ENCODE measurements around the gene HARS2.

DNA sequence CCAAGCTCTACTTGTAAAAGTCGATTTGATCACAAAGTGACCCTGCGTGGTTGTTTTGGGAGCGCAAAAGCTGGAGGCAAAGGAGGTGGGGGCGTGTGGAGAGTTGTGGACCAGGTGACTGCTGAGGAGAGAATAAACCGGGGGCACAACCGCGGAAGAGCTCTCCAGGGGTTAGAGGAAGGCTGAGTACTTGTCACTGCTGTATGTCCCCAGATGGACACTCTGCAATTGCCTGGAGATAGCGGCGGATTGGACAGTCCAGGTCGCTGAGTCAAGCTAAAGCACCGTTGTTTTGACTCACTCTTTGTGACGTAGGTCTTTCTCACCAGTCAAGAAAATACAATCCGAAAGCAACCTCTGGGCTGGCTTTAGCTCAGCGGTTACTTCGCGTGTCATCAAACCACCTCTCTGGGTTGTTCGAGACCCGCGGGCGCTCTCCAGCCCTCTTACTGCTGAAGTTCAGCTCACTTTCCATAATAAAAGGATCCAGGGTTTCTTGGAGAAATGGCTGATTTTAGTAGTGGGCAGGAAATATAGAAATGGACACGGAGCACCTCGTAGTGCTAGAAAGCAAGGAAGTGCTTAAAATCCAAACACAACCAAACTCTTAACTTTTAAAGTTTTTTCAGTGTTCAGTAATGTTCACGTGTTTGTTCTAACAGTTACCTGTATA, 34.7 kb downstream of the HARS2 start:
- TF ChIP-seq, protein P1, sequence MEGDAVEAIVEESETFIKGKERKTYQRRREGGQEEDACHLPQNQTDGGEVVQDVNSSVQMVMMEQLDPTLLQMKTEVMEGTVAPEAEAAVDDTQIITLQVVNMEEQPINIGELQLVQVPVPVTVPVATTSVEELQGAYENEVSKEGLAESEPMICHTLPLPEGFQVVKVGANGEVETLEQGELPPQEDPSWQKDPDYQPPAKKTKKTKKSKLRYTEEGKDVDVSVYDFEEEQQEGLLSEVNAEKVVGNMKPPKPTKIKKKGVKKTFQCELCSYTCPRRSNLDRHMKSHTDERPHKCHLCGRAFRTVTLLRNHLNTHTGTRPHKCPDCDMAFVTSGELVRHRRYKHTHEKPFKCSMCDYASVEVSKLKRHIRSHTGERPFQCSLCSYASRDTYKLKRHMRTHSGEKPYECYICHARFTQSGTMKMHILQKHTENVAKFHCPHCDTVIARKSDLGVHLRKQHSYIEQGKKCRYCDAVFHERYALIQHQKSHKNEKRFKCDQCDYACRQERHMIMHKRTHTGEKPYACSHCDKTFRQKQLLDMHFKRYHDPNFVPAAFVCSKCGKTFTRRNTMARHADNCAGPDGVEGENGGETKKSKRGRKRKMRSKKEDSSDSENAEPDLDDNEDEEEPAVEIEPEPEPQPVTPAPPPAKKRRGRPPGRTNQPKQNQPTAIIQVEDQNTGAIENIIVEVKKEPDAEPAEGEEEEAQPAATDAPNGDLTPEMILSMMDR (IDR thresholded peaks at IDR 0.05) = no peak
- TF ChIP-seq POLR2A (IDR thresholded peaks at IDR 0.05) = no peak
